Esophagus squamous epithelium (tissue), 5 donors: ENCODE results near the gene VAMP3. TPM values are rescaled to one million over a fixed set of nuclear protein-coding genes. Genes with fewer than 3 reads are reported as not detected.

Experiments
- DNase-seq: peaks from one replicate; lab custom pipeline; 2025; lab: John Stamatoyannopoulos, UW
- H3K27ac ChIP-seq, 4 donors: fragments of 200-600 bp; sonication (generic); one replicate each; pipeline ENCODE4 v1.5.1; 2016 to 2019; ENCODE audit warnings: mild to moderate bottlenecking in 1 of 4
- H3K27me3 ChIP-seq, 4 donors: fragments of 200-600 bp; sonication (generic); 1 replicate in 3 of 4; 2 replicates in 1 of 4; pipeline versions ENCODE4 v1.5.1 to v1.6.0; 2017 to 2021; ENCODE audit warnings: antibody characterized with exemption in 1 of 4
- H3K36me3 ChIP-seq, 3 donors: fragments of 200-600 bp; sonication (generic); one replicate each; pipeline ENCODE4 v1.5.1; 2016 to 2019
- H3K4me1 ChIP-seq, 3 donors: fragments of 200-600 bp; sonication (generic); one replicate each; pipeline ENCODE4 v1.5.1; 2017 to 2019
- H3K4me3 ChIP-seq, 4 donors: fragments of 200-600 bp; sonication (generic); 1 replicate in 3 of 4; 2 replicates in 1 of 4; pipeline ENCODE4 v1.5.1; 2016 to 2019; ENCODE audit warnings: mild to moderate bottlenecking in 2 of 4, moderate library complexity in 1 of 4
- H3K9me3 ChIP-seq, 3 donors: fragments of 200-600 bp; sonication (generic); one replicate each; pipeline ENCODE4 v1.5.1; 2016 to 2019
- POLR2A ChIP-seq, 4 donors: fragments of 450-650 bp; IDR thresholded peaks; one replicate each; pipeline ENCODE4 v1.6.1; 2017; ENCODE audit warnings: antibody characterized with exemption in 4 of 4, mild to moderate bottlenecking in 4 of 4, moderate library complexity in 3 of 4
- WGBS, 2 donors: methylation state at CpG; one replicate each; pipeline ENCODE4 v1.1.5; 2018; 5-methylcytosine and 5-hydroxymethylcytosine counted together
- intact Hi-C: fragments of 100-400 bp; cut with DNase I; formaldehyde crosslinking; loops from one replicate; pipeline ENCODE4 v1.15.0; 2022
- total RNA-seq, 4 donors: library from RNA; depleted of rRNA; stranded (reverse); fragments of >200 nt; gene quantifications; one replicate each; pipeline ENCODE4 v1.1.0, GENCODE V29; 2016
- TF ChIP-seq, protein P1 (sequence below), 6 experiments: fragments of 450-650 bp in 4 of 6; fragments of 200-600 bp in 2 of 6; sonication (generic) in 2 of 6; IDR thresholded peaks; one replicate each; pipeline ENCODE4 v1.5.1; 2016 to 2019; ENCODE audit warnings: antibody characterized with exemption in 6 of 6, mild to moderate bottlenecking in 4 of 6, moderate library complexity in 4 of 6
- donor health status: DM: yes; HTN: yes; CAD: no.

The VAMP3 gene
- total RNA-seq, 4 donors from 2014 or later: 55.8 to 94.6 (median 75.4) TPM

DNA sequence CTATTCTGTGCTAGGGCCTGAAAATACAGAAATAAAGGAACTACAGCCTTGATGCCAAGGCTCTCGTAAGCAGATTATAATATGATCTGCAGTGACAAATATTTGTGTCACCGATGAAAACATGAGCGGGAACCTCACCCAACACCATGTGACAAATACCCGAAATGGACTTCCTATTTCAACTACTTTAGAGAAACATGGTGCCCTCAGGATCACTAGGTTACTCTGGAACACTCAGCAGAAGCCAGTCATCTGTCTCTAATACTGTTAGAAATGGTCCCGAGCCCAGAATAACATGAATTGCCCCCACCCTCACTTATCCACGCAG is 463 bp upstream of the VAMP3 start:
- TF ChIP-seq, protein P1, sequence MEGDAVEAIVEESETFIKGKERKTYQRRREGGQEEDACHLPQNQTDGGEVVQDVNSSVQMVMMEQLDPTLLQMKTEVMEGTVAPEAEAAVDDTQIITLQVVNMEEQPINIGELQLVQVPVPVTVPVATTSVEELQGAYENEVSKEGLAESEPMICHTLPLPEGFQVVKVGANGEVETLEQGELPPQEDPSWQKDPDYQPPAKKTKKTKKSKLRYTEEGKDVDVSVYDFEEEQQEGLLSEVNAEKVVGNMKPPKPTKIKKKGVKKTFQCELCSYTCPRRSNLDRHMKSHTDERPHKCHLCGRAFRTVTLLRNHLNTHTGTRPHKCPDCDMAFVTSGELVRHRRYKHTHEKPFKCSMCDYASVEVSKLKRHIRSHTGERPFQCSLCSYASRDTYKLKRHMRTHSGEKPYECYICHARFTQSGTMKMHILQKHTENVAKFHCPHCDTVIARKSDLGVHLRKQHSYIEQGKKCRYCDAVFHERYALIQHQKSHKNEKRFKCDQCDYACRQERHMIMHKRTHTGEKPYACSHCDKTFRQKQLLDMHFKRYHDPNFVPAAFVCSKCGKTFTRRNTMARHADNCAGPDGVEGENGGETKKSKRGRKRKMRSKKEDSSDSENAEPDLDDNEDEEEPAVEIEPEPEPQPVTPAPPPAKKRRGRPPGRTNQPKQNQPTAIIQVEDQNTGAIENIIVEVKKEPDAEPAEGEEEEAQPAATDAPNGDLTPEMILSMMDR (IDR thresholded peaks at IDR 0.05): no peak
- TF ChIP-seq POLR2A (IDR thresholded peaks at IDR 0.05): no peak
- H3K36me3 ChIP-seq: peaks cover 0 to 21% (median 0%) of the 10 kb centered on the region in 3 donors
- peak overlapping the region; percentile 74 to 99 (median 93) for H3K4me3 ChIP-seq
- peak overlapping the region; percentile 92 to 99 (median 98) for H3K27ac ChIP-seq
- 5 to 7% methylated on average over 5 of the region's 6 CpGs for WGBS, 2 donors
- H3K9me3 ChIP-seq: no peaks in the 10 kb centered on the region
- H3K27me3 ChIP-seq: no peaks in the 10 kb centered on the region
- no peak for DNase-seq
- H3K4me1 ChIP-seq: peaks cover 11 to 24% (median 11%) of the 10 kb centered on the region in 3 donors
- intact Hi-C loops: no loop called here

DNA sequence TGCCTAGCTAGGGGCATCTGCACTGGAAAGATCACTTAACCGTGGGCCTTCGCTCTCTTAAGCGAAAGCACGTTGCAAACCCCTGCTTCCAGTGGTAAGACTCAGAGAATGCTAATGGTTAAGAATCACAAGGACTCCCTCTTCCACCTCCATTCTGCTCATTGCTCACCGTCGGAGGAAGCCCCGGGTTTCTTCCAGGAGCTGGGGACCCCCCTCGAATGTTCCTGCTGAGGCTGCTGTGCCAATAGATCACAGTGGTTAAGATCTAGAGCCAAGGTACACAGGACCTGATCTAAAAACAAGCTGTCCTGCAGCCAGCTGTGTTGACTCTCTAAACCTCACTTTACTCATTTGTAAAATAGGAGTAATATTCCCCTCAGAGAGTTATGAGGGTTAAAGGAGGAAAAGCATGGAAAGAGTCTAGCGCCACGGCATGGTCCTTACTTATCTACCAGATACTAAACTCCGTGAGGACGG is 765 bp downstream of the VAMP3 start:
- Histone ChIP-seq H3K27ac (peak overlapping the region; percentile 92 to 99 (median 98)), H3K4me1 (peaks cover 11 to 24% (median 11%) of the 10 kb centered on the region in 3 donors), H3K27me3 (no peaks in the 10 kb centered on the region), H3K9me3 (no peaks in the 10 kb centered on the region), H3K36me3 (peaks cover 0 to 31% (median 0%) of the 10 kb centered on the region in 3 donors), H3K4me3 (peak overlapping the region; percentile 74 to 99 (median 93))
- DNase-seq: no peak
- intact Hi-C loops: no loop called here
- TF ChIP-seq, protein P1 (IDR thresholded peaks at IDR 0.05): no peak
- no peak for TF ChIP-seq POLR2A (IDR thresholded peaks at IDR 0.05)
- WGBS, 2 donors: 20 to 29% methylated on average over 7 to 12 of the region's 12 CpGs

DNA sequence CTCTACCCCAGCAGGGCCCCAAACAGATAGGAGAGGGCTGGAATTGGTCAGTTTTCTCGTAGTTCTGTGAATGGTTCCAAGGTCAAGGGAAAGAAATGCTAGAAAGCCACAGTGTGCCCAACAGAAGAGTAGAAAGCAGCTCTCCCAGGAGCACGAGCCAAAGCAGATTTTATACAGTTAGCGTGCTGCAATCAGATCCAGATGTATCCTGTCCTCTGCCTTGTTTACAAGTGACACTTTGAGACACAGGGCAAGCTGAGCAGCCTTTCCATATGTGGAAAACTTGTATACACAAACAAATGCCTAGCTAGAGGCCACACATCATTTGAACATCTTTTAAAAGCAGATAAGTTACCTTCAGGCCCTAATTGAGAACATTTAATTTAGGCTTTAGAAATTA is 6.5 kb downstream of the VAMP3 start:
- intact Hi-C loops: no loop called here
- Histone ChIP-seq H3K9me3 (no peaks in the 10 kb centered on the region), H3K27me3 (no peaks in the 10 kb centered on the region), H3K4me1 (peaks cover 7 to 19% (median 13%) of the 10 kb centered on the region in 3 donors), H3K36me3 (peaks cover 6 to 78% (median 8%) of the 10 kb centered on the region in 3 donors), H3K4me3 (no peak overlapping the region), H3K27ac (no peak overlapping the region)
- TF ChIP-seq POLR2A (IDR thresholded peaks at IDR 0.05): no peak
- TF ChIP-seq, protein P1 (IDR thresholded peaks at IDR 0.05): no peak
- WGBS, 2 donors: 74 to 100% methylated on average over 2 of the region's 3 CpGs
- no peak for DNase-seq

DNA sequence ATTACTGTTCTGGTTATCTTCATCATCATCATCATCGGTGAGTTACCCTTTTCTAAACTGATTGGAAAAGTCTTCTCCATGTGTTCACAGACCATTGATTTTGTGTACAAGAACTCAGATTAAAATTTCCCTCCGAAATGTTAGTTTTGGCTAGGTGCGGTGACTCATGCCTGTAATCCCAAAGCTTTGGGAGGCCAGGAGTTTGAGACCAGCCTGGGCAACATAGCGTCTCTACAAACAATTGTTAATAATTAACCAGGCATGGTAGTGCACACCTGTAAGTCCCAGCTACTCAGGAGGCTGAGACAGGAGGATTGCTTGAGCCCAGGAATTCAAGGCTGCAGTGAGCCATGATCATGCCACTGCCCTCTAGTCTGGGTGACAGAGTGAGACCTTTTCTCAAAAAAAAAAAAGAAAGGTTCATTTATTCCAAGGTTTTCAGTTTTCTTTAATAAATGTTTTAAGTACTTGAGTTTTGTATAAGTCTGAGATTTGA is 7.1 kb downstream of the VAMP3 start:
- H3K4me1 ChIP-seq: peaks cover 3 to 19% (median 16%) of the 10 kb centered on the region in 3 donors
- H3K9me3 ChIP-seq: no peaks in the 10 kb centered on the region
- no peak overlapping the region for H3K4me3 ChIP-seq
- 70 to 87% methylated on average over 4 of the region's 4 CpGs for WGBS, 2 donors
- no peak for DNase-seq
- H3K27me3 ChIP-seq: no peaks in the 10 kb centered on the region
- intact Hi-C loops: no loop called here
- H3K27ac ChIP-seq: no peak overlapping the region
- peaks cover 6 to 74% (median 8%) of the 10 kb centered on the region in 3 donors for H3K36me3 ChIP-seq
- TF ChIP-seq, protein P1 (IDR thresholded peaks at IDR 0.05): no peak
- TF ChIP-seq POLR2A (IDR thresholded peaks at IDR 0.05): no peak

DNA sequence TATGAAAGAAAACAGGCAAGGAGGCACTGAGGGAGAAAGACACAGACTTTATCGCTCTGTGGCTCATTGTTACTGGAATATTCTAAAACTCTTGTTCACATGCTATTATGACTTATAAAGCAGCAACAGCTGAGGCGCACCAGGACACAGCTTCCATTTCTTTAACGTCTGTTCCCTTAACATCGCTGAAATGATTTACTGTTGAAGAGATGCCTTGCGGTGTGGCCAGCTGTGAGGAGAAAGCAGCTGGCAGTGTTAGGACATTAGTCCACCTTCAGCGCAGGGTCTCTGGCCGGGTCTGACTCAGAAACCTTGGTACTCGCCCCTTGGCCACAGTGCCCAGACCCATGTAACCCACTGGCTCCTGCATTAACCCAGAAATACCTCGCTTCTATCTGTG is 9.9 kb downstream of the VAMP3 start:
- Histone ChIP-seq H3K4me1 (peaks cover 7 to 37% (median 24%) of the 10 kb centered on the region in 3 donors), H3K27me3 (no peaks in the 10 kb centered on the region), H3K4me3 (no peak overlapping the region), H3K27ac (no peak overlapping the region), H3K9me3 (no peaks in the 10 kb centered on the region), H3K36me3 (peaks cover 6 to 65% (median 8%) of the 10 kb centered on the region in 3 donors)
- no peak for TF ChIP-seq POLR2A (IDR thresholded peaks at IDR 0.05)
- TF ChIP-seq, protein P1 (IDR thresholded peaks at IDR 0.05): no peak
- 89 to 97% methylated on average over 8 of the region's 9 CpGs for WGBS, 2 donors
- no peak for DNase-seq
- intact Hi-C loops: no loop called here
